ENCODE data around the gene ISY1. TPM values are rescaled to one million over a fixed set of nuclear protein-coding genes. Genes with fewer than 3 reads are reported as not detected.

ISY1 gene
- total RNA-seq, 2 experiments from 2014 or later, result 44.9 to 65.5 TPM

DNA sequence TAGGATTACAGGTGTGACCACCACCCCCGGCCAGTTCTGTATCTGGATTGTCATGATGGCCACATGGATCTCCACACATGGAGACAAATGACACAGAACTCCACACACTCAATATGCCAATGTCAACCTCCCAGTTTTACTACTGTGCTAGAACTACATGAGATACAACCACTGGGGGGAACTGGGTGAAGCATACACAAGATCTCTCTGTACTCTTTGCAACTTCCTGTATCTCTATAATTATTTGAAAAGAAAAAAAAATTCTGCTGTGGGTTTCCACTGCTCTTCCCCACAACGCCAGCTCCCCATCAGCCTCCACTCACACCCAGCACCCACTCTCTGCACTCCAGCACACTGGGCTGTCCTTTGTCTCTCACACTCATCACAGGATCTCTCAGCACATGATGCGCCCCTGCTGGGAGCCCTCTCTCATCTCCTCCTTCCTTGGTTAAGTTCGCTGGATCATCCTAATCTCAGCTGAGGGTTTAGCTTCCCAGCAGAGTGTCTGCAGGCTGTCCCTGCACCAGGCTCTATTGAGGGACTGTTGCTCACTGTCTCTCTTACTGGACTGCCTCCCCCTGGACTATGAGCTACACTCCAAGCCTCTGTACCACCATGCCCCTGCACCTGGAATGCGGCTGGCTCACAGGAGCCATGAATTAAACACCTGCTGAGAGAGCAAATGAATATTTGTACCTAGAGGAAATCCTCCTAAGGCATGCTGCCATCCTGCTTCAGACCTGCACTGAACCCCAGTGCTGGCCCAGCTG is 28.6 kb downstream of the ISY1 start:
- Mint-ChIP-seq H3K36me3 (ENCODE audit: low read depth) (peaks cover 29% of the 10 kb centered on the region), H3K27ac (peak overlapping the region; percentile 32), H3K9me3 (ENCODE audit: low read depth) (no peaks in the 10 kb centered on the region), H3K4me3 (no peak overlapping the region), H3K27me3 (no peaks in the 10 kb centered on the region), H3K4me1 (peaks cover 10% of the 10 kb centered on the region)
- intact Hi-C loops (cut with DNase I, micrococcal nuclease), result no loop called here
- POLR2A ChIA-PET, result no interaction called here
- CTCF ChIA-PET, result interaction anchor here (0.6 to 1.5 kb wide), 5 partner anchors 11 to 358 kb away, joined by 3 to 5 read pairs (median 3); no protein-coding TSS in a partner anchor
- DNase-seq (no peak), ATAC-seq (no peak)

DNA sequence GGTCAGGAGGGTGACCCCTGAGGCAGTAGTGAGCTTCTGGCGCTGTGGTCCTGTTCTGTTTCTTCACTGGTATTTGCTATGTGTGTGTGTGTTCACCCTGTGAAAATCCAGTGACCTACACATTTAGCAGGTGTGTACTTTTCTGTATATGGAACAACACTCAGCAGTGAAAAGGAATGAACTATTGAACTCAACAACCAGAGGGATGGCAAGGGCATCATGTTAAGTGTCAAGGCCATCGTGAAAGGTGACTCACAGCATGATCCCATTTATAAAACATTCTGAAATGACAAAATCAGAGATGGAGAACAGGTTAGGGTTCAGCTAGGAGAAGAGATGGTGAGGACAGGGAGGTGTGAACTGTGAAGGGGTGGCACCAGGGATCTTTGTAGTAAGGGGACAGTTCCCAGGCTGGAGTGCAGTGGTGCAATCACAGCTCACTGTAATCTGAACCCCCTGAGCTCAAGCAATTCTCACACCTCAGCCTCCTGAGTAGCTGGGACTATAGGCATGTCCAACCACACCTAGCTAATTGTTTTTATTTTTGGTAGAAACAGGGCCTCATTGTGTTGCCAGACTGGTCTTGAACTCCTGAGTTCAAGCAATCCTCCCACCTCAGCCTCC is 29.3 kb downstream of the ISY1 start:
- ChIA-PET CTCF (interaction anchor here (0.6 to 1.5 kb wide), 5 partner anchors 12 to 359 kb away, joined by 3 to 5 read pairs (median 3); no protein-coding TSS in a partner anchor), POLR2A (no interaction called here)
- DNase-seq (no peak), ATAC-seq (no peak)
- Mint-ChIP-seq H3K36me3 (ENCODE audit: low read depth) (peaks cover 29% of the 10 kb centered on the region), H3K4me3 (no peak overlapping the region), H3K4me1 (peaks cover 10% of the 10 kb centered on the region), H3K9me3 (ENCODE audit: low read depth) (no peaks in the 10 kb centered on the region), H3K27ac (no peak overlapping the region), H3K27me3 (no peaks in the 10 kb centered on the region)
- intact Hi-C loops (cut with DNase I, micrococcal nuclease), result no loop called here

DNA sequence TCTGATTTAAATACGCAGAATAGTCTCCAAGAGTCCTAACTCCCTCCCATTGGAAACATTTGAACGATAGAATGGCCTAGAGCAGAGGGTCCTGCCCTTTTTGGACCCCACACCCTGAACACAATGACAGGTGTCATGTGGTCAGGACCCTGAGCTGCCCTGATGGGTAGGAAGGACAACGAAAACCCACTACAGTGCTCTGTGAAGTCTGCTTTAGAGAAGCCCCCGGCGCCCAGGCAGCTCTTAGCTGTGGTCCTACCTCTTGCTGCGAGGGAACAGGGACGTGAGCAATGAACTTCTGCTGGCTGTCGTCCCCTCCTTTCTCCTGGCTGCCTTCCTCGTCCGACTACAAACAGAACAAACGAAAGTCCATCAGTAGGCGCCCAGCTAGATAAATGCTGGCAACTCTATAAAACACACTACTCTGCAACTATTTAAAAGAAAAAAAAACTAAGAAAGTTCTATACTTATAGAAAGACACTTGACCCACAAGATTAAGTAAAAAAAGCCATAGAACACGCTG is 30.5 kb downstream of the ISY1 start:
- ATAC-seq (no peak), DNase-seq (no peak)
- Mint-ChIP-seq H3K4me3 (no peak overlapping the region), H3K27ac (no peak overlapping the region), H3K4me1 (peaks cover 10% of the 10 kb centered on the region), H3K9me3 (ENCODE audit: low read depth) (no peaks in the 10 kb centered on the region), H3K27me3 (no peaks in the 10 kb centered on the region), H3K36me3 (ENCODE audit: low read depth) (peaks cover 29% of the 10 kb centered on the region)
- ChIA-PET POLR2A (no interaction called here), CTCF (interaction anchor here (0.6 kb wide), 1 partner anchor 159 kb away, joined by 3 read pairs; no protein-coding TSS in a partner anchor)
- intact Hi-C loops (cut with DNase I, micrococcal nuclease), result no loop called here

DNA sequence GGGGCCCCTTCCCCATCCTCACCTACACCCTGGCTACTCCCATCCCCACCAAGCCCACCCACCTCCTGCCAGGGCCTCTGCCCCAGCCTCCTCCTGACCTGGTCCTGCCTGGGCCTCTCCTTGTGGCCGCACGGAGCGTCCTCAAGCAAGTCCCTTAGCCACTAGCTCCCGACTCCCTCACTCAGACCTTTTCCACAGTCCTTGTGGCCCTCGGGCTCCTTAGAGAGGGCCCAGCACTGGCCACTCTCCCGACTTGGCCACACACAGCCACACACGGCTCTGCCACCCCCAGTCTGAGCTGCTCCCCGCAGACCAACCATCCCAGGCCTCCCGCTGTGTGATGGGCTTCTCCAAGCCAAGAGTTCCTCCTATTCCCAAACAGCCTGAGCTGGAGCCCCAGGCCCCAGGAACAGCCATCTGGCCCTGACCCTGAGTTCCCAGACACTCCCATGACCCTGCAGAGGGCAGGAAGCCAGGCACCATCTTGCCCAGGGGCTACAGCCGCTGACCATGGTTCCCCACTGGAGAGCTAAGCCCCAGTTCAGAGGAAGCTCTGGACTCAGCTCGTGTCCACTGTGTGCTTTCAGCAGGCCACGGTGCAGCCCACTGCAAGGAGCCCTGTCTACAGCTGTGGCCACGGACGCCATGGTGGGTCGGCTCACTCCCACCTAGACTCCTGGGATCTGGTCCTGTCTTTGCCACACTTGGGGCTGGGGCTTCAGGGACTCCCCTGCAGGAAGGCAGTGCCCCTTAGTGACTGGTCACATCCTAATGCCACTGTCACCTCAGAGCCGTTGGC is 32.3 kb downstream of the ISY1 start:
- Mint-ChIP-seq H3K36me3 (ENCODE audit: low read depth) (peaks cover 18% of the 10 kb centered on the region), H3K4me1 (peaks cover 10% of the 10 kb centered on the region), H3K27me3 (no peaks in the 10 kb centered on the region), H3K27ac (no peak overlapping the region), H3K4me3 (no peak overlapping the region), H3K9me3 (ENCODE audit: low read depth) (no peaks in the 10 kb centered on the region)
- ATAC-seq (no peak), DNase-seq (no peak)
- intact Hi-C loops (cut with DNase I, micrococcal nuclease), result no loop called here
- ChIA-PET CTCF (interaction anchor here (0.6 to 0.9 kb wide), 2 partner anchors 117 to 157 kb away, joined by 3 read pairs; no protein-coding TSS in a partner anchor), POLR2A (no interaction called here)

DNA sequence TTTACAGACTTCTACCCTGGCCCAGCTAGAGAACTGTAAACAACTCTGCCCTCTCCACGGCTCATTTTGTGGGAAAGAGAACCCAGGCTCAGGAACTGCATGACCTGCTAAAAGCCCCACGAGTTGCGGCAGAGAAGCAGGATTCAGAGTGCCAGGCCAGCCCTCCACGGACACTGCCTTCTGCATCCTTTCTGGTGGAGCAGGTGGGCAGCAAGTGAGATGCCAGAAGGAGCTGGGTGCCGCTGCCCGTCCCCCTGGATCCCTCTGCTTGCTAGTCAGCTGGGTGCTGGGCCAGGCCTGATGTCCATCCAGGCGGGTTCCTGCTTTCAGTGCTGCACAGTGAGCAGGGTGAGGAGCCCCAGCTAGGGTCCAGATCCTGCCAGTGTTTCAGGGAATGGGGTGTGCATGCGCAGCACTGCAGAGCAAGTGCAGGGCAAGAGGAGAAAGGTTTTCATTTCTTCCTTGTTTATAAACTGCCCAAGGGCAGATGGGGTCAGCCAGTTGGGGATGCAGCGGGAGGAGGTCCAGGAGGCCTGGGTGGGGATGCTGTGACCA is 34.1 kb downstream of the ISY1 start:
- intact Hi-C loops (cut with DNase I, micrococcal nuclease), result no loop called here
- ChIA-PET POLR2A (no interaction called here), CTCF (no interaction called here)

DNA sequence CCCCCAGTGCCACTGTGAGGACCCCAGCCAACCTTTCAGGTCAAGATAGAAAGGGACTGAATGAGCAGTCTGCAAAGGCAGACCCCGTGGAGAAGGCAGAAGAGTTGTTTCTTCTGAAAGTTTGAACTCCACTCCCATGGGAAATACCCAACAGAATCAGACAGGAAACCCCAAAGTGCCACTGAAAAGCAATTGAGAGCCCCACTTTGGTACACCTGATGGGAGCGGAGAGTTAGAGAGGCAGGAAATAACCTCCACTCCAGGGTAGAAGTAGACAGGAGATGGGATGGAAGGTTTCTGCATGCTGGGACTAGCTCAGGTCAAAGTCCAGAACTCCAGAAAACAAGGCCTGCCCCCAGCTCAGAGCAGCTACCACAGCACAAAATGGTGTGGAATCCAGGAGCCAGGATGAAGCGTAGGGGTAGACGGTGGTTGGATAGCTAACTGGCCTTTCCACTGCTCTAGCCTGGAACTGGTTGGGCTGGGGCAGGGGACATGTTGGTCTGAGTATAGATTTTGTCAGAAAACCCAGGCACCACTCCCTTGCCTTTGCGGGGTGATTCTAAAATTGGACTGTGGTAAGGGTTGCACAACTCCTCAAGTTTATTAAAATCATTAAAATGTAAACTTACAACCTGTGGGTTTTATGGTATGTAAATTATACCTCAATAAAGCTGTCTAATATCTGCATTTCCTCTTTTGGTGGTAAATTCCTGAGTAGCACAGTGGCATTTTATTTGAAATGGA is 37.4 kb downstream of the ISY1 start:
- no peaks in the 10 kb centered on the region for H3K9me3 Mint-ChIP-seq (ENCODE audit: low read depth)
- peak overlapping the region; percentile 33 for H3K27ac Mint-ChIP-seq
- no peak for ATAC-seq
- peaks cover 18% of the 10 kb centered on the region for H3K4me1 Mint-ChIP-seq
- H3K27me3 Mint-ChIP-seq, result no peaks in the 10 kb centered on the region
- DNase-seq, result no peak
- CTCF ChIA-PET, result interaction anchor here (0.5 to 2.2 kb wide), 7 partner anchors 39 to 722 kb away, joined by 3 to 12 read pairs (median 3); no protein-coding TSS in a partner anchor
- POLR2A ChIA-PET, result interaction anchor here (0.6 to 0.9 kb wide), 3 partner anchors 11 to 101 kb away, joined by 3 to 9 read pairs (median 4); no protein-coding TSS in a partner anchor
- H3K4me3 Mint-ChIP-seq, result peak overlapping the region; percentile 57
- H3K36me3 Mint-ChIP-seq (ENCODE audit: low read depth), result peaks cover 19% of the 10 kb centered on the region
- intact Hi-C loops (cut with DNase I, micrococcal nuclease), result loop anchor here in 1 of 2 experiments (5.0 kb wide), 2 partner anchors 319 to 769 kb away; partner anchors contain the start of genes IFT122 and TMCC1

More for the DNA sequence above, 34.1 kb downstream of the ISY1 start:
- no peaks in the 10 kb centered on the region for H3K27me3 Mint-ChIP-seq
- peaks cover 11% of the 10 kb centered on the region for H3K36me3 Mint-ChIP-seq (ENCODE audit: low read depth)
- H3K4me3 Mint-ChIP-seq, result no peak overlapping the region
- H3K27ac Mint-ChIP-seq, result peak overlapping the region; percentile 37
- no peaks in the 10 kb centered on the region for H3K9me3 Mint-ChIP-seq (ENCODE audit: low read depth)
- ATAC-seq, result no peak
- no peak for DNase-seq
- peaks cover 15% of the 10 kb centered on the region for H3K4me1 Mint-ChIP-seq

DNA sequence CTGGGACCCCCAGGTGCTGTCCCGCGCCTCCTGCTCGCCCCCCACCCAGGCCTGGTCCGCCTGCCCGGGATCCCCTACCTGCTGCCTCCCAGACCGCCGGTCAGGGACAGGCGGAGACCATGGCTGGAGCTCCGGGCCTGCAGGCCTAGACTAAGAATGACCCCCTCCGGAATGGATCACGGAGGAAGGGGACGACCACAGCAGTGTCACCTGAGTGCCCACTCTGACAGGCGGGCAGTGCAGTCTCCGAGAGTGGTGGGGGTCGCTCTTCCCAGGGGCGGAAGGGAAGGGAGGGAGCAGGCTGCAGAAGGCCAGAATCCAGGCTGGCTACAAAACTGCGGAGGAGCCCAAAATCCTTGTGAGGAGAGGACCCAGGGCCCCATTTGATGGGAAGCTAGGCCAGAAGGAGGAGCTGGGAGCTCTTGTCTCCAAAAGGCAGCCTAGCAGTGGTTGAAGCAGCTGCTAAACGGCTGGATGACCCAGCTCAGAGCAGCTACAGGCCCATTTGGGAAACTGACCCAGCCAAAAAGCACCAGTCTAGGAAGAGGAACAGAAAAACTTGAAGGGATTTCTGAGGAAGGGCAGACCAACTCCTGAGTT is 38.4 kb downstream of the ISY1 start:
- ATAC-seq (no peak), DNase-seq (no peak)
- no peaks in the 10 kb centered on the region for H3K27me3 Mint-ChIP-seq
- ChIA-PET POLR2A (interaction anchor here (0.8 to 1.3 kb wide), 3 partner anchors 12 to 127 kb away, joined by 3 to 4 read pairs (median 3); partner anchors contain the start of gene COPG1), CTCF (interaction anchor here (1.3 to 2.2 kb wide), 3 partner anchors 39 to 69 kb away, joined by 3 to 12 read pairs (median 3); no protein-coding TSS in a partner anchor)
- intact Hi-C loops (cut with DNase I, micrococcal nuclease), result loop anchor here in 1 of 2 experiments (5.0 kb wide), 2 partner anchors 320 to 770 kb away; partner anchors contain the start of genes IFT122 and TMCC1
- peaks cover 27% of the 10 kb centered on the region for H3K4me1 Mint-ChIP-seq
- no peaks in the 10 kb centered on the region for H3K9me3 Mint-ChIP-seq (ENCODE audit: low read depth)
- H3K36me3 Mint-ChIP-seq (ENCODE audit: low read depth), result peaks cover 27% of the 10 kb centered on the region
- peak overlapping the region; percentile 78 for H3K27ac Mint-ChIP-seq
- H3K4me3 Mint-ChIP-seq, result peak overlapping the region; percentile 57

DNA sequence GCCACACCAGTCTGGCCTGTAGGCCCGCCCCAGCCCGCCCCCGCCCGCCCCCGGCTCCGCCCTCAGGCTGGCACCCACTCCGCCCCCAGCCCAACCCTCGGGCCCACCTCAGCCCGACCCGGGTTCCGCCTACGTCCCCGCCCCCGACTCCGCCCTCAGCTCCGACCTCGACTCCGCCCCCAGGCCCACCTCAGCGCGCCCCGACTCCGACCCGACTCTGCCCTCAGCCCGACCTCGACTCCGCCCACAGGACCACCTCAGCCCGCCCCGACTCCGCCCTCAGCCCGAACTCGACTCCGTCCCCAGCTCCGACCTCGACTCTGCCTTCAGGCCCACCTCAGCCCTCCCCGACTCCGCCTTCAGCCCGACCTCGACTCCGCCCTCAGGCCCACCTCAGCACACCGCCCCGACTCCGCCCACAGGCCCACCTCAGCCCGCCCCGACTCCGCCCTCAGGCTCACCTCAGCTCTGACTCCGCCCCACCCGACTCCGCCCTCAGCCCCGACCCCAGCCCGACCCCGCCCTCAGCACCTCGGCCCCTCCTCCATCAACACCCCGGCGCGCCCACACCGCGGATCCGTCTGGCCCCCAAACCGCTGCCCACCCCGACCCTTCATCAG is 39.0 kb downstream of the ISY1 start, which contains the start of gene RAB43:
Gene RAB43 (minus strand): TSS at position 13 of the 620 bp plus-strand sequence. CDS start 315 bp downstream, outside the sequence.
- DNase-seq, result peak; percentile 90
- intact Hi-C loops (cut with DNase I, micrococcal nuclease), result loop anchor here (2.0 to 5.0 kb wide), 6 partner anchors 69 to 770 kb away; partner anchors contain the start of genes COPG1 (in 1 of the 2), IFT122 (in 1 of the 2) and TMCC1 (in 1 of the 2)
- H3K9me3 Mint-ChIP-seq (ENCODE audit: low read depth), result no peaks in the 10 kb centered on the region
- peak within 1 kb of the TSS; percentile 95 for H3K27ac Mint-ChIP-seq
- peak within 1 kb of the TSS; percentile 91 for H3K4me3 Mint-ChIP-seq
- POLR2A ChIA-PET, result interaction anchor here (0.7 to 1.9 kb wide), 5 partner anchors 16 to 244 kb away, joined by 3 to 10 read pairs (median 5); partner anchors contain the start of gene COPG1
- H3K36me3 Mint-ChIP-seq (ENCODE audit: low read depth), result peaks cover 33% of the 10 kb centered on the region
- peaks cover 33% of the 10 kb centered on the region for H3K4me1 Mint-ChIP-seq
- peak; percentile 47 for ATAC-seq
- H3K27me3 Mint-ChIP-seq, result no peaks in the 10 kb centered on the region
- CTCF ChIA-PET, result interaction anchor here (0.6 to 2.5 kb wide), 5 partner anchors 40 to 303 kb away, joined by 3 to 12 read pairs (median 5); no protein-coding TSS in a partner anchor
